ENCODE results near the gene ZNF141.
"Not testable (repeated sequence)": the region's sequence is repeated elsewhere in the genome, so short reads cannot be mapped to it uniquely, and the experiment has no call there.

Gene ZNF141

DNA sequence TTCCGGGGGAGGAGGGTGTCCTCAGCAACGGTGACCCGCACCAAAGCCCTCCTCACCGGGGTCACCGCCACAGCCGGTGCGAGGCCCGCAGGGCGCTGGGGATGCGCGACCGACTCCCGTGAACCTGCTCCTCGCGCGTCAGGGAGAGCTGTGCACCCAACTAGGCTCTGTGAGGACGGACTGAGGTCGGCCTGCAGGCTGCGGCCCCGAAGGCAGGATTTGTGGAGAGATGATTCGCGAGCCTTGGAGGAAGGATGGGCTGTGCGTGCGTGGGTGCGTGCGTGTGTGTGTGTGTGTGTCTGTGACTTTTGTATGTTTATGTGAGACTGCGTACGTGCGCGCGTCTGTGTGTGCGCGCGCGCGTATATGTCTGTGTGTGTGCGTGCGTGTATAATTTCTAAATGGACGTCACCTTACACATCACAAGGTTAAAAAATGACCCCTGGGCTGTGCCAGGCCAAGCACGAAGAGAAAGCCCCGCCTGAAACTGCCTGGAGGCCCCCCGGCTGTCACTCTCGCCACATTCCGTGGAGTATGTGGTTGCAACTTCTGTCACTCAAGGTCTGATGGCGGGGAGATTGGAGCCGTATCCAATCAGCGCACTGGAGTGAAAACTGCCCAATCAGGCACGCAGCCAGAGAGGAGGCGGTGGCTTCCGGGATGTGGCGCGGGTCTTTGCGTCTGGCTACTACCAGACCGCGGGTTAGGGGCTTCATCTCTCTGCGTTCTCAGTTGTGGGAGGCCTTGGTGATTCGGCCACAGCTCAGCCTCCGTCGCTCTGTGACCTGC lies at the start of gene ZNF141:
Gene ZNF141, plus strand, starts transcription at position 672 of the 789 bp plus-strand sequence. CDS start 170 bp downstream, outside the sequence.
- DNase-seq, result peak; percentile 99

DNA sequence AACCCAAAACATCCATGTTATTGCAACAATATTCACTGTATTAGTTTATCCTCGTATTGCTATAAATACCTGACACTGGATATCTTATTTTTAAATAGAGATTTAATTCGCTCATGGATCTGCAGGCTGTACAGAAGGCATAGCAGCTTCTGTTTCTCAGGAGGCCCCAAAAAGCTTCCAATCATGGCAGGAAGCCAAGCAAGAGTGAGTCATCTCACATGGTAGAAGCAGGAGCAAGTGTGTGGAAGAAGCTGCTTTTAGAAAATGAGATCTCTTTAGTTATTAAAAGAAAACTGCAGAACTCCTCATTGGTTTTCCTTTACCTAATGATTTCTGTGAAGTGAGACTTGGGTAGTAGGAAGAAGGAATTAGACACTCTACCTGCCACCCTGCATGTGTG lies 48.7 kb upstream of the ZNF141 start:
- no peak for DNase-seq

DNA sequence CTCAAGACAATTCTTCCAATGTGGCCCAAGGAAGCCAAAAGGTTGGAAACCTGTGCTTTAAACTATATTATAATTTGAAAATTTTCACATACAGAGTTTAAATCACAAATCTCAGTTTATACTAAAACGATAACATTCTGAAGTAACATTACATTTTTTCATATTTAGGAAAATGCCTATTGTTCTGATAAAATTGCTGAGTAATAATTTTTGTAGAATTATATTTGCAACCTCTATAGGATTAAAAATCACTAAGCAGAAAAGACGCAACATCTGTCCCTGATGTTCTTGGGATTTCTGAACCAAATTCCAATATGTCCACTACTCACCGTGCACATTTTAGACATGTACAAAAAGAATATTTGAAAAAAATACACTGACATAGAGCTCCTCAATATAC lies 42.9 kb upstream of the ZNF141 start:
- no peak for DNase-seq

DNA sequence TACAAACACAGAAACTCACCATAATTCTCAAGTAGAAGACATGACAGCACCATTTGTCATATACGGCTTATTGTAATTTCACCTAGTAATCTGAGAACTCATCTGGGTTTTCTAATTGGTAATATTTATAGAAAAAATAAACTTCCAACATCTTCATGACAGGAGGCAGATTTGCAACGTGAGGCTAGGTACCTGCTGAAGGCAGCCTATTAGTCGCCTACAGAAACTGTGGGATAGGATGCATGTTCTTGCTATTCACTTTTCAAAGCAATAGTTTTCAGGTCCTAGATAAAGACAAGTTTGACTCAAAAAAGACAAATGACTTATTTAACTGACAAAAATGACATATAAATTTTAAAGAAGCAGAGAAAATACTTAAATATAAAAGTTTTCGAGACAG lies 35.2 kb upstream of the ZNF141 start:
- no peak for DNase-seq

DNA sequence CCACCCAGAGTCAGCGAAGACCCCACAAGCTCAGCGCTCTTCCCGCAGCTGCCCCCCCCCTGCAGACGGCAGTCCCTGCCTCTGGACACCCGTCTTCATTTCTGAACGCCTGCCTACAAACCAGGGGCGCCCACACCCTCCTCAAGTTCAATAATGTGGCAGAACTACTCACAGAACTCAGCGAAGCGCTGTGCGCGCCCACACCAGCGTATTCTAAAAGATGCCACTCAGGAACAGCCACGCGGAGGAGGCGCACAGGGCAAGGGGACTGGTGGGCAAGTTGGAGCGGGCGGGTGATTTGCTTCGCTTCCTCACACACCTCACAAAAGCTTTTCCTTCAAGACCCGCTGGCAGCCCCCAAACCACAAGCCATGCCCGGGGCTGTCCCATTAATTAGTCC lies 33.1 kb upstream of the ZNF141 start:
- not testable (repeated sequence) for DNase-seq

DNA sequence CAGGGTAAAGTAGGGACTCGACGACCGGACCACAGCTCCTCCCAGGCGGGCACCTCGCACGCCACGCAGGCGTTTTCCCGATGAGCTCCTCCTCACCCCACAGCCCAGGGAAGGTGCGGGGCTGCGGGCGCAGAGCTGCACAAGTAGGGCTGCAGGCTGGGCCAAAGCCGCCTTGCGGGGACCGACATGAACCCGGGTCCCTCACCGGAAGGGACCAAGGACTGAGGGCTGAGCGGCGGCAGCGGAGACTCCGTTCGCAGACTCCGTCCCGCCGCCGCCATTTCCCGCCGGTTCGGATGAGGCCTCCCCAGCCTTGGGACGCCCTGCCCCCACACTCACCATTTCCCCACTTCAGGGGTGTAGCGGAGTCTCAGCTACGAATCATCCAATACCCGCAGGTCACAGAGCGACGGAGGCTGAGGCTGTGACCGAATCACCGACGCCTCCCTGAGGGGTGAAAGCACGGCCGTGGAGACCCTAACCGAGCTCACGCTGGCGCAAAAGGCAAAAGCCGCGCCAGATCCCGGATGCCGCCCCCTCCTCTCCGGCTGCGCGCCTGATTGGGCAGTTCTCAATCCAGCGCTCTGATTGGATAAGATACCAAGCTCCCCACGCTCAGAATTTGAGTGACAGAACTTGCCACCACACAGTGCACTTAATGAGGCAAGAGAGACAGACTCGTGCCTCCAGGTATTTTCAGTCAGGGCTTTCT lies 32.5 kb upstream of the ZNF141 start, which contains the start of gene ZNF732:
Gene ZNF732, minus strand, starts transcription at position 506 of the 712 bp plus-strand sequence. Its CDS starts 164 bp downstream, at position 342.
- no peak for DNase-seq

DNA sequence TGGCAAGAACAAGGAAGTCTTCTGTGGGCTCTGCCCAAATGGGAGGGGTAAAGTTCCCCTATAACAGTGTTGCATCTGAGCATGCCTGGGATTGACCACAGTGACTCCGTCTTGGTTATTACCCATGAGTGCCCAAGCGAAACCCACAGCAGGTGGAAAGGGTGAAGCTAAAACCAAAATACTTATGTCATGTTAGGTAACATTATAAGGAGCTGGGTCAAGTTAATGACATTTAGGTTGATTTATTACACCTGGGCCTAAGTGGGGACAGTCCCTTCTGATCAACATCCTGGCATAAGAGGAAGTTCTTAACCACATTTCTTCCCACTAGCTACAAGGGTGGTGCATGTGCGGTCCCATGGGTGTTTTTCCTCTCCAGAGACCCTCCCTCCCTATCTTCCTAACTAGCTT lies 31.1 kb upstream of the ZNF141 start:
- DNase-seq, result no peak

DNA sequence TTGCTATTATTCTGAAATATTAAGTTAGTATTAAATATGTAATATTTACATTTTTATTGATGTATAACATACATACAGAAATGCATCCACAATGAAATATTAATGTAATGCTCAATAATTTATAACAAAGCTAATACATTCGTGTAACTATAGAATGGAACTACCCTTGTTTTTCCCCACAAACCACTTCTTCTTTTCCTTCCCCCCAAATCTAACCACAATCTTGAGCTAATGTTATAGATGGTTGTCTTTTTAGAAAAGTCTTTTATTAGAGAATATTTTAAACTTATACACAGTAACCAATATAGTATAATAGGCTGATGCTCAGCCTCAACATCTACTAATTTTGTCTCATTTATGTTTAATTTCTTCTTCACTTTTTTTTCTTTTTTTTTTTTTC lies 27.8 kb upstream of the ZNF141 start:
- DNase-seq, result no peak

DNA sequence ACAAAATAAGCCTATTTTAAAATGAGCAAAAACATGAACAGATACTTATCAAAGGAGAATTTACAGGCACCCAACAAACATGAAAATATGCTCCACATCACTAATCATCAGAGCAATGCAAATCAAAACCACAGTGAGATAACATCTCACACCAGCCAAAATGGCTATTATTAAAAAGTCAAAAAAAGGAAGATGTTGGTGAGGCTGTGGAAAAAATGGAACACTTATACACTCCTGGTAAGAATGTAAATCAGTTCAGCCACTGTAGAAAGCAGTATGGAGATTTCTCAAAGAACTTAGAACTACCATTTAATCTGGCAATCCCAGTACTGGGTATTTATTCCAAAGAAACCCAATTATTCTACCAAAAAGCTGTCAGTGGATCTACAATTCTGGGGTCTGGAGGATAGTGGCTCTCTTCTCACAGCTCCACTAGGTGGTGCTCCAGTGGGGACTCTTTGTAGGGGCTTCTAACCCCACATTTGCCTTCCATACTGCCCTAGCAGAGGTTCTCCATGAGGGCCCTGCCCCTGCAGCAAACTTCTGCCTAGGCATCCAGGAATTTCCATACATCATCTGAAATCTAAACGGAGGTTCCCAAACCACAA lies 23.2 kb upstream of the ZNF141 start:
- no peak for DNase-seq

DNA sequence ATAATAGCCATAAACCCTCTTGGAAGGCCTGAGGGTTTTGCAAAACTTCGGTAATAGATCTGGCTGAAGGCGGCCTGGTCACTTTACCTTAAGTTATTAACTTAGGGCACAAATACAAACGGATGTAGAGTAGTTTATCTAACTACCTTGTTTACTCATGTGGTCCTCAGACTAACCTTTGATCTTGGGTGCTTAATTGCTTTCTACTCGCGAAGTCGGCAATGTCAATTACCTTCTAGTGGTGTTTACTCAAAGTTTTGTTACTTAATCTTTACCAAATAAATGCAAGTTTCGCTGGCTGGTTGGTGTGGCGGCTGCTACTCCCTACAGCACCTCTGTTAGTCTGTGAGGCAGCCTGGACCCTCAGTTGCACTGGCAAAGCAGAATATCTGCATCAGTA lies 8.9 kb upstream of the ZNF141 start:
- no peak for DNase-seq

DNA sequence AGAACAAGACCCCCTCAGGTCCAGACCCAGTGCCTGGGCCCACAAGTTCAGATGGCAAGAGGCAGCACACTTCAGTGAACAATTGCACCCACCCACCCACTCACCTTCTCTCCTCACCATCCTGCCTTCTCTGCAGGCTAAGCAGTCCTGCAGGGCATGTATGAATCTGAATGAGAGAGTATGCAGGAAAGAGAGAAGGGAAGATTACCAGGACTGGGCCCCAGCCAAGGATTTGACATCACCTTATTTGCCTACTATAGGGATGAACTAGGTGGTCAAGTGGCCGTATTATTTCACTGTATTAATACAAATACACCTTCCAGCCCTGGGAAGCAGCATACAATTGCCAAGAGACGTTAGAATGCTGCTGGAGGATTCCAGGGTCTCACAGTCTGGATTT lies 2.1 kb upstream of the ZNF141 start:
- no peak for DNase-seq

DNA sequence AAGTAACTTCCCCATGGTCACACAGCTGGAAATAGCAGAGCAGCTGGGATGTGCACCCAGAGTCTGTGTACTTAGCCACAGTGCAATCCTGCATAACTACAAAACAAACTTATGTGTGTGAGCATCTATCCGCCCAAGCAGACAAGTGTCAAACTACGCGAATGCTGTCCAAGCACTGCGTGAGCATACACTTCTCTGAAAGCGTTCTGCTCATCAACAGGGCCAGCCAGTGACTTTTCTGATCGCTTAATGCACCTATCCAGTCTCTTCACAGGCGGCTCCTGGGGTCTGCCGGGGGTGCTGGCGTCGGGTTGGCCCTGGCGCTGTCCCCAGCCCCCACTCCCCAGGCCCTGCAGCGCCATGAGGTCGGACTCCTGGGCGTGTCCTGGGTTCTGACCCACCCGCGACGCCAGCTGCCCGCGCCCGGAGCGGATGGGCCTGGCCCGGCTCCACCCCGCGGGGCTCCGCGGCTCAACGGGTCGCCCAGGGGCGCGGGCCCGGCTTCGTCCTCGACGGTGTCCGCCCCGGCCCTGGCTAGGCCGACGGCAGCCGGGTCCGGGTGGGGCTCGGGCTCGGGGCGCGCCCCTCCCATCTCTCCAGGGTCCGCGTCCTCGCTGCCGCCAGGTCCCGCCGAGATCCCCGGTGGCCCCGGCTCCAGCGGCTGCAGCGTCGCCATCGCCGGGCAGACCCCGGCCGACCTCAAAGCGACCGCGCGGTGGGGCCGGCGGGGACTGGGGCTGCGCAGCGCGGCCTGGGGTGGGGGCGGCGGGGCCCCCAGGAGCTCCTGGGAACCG lies 1.3 kb upstream of the ZNF141 start:
- no peak for DNase-seq

DNA sequence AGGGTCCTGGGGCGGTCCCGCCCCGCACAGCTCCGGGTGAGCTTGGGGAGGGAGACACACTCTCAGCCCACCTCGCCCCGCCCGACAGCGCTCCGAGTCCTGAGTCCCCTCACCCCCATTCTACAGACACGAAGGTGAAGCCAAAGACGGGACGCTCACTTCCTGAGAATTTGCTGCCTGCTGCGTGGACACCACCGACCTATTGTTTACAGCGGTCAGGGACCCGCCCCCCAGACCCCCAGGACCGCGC lies 796 bp upstream of the ZNF141 start:
- no peak for DNase-seq

DNA sequence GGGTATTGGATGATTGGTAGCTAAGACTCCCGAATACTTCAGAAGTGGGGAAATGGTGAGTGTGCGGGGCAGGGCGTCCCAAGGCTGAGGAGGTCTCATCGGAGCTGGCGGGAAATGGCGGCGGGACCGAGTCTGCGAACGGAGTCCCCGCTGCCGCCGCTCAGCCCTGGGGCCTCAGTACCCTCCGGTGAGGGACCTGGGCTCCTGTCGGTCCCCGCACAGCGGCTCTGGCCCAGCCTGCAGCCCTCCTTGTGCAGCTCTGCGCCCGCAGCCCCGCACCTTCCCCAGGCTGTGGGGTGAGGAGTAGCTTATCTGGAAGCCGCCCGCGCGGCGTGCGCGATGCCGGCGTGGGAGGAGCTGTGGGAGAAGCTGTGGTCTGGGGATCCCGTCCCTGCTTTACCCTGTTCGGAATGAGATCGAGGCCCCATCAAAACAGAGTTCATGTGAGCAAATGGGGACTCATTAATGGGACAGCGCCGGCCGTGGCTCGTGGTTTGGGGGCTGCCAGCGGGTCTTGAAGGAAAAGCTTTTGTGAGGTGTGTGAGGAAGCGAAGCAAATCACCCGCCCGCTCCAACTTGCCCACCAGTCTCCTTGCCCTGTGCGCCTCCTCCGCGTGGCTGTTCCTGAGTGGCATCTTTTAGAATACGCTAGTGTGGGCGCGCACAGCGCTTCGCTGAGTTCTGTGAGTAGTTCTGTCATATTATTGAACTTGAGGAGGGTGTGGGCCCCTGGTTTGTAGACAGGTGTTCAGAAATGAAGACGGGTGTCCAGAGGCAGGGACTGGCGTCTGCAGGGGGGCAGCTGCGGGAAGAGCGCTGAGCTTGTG lies 531 bp downstream of the ZNF141 start:
- no peak for DNase-seq

DNA sequence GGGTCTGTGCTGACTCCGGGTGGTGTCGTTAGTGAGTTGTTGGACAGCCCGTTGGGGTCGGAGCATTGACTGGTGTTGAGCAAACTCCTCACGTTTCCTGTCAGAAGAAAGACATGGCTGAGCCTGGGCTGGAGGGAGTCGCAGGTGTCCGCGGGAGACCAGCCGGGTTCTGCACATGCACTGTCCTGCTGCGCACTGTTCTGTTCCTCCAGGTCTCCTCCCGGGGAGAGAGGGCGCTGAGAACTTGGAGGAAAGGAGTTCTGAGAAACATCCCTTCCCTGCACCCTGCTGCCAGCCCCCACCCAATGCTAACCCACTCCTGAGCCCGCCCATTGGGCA lies 1.1 kb downstream of the ZNF141 start:
- DNase-seq, result no peak

DNA sequence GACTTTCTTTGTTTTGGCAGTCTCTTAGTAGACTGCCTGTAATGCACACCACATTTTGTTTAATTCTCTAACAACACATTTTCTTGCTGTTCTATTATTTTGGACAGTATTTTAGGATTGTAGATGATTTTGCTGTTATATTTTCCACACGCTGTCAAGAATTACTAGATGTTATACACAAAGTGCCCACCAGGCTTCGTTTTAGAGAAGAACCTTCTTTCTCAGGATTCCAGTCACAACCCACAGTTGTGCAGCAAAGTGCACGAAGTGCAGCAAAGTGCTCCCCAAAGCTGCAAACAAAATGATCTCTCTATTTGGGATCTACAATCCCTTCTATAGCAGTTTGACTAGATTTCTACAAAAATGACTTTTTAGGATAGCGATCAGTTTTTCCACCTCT lies 2.4 kb downstream of the ZNF141 start:
- DNase-seq, result no peak

DNA sequence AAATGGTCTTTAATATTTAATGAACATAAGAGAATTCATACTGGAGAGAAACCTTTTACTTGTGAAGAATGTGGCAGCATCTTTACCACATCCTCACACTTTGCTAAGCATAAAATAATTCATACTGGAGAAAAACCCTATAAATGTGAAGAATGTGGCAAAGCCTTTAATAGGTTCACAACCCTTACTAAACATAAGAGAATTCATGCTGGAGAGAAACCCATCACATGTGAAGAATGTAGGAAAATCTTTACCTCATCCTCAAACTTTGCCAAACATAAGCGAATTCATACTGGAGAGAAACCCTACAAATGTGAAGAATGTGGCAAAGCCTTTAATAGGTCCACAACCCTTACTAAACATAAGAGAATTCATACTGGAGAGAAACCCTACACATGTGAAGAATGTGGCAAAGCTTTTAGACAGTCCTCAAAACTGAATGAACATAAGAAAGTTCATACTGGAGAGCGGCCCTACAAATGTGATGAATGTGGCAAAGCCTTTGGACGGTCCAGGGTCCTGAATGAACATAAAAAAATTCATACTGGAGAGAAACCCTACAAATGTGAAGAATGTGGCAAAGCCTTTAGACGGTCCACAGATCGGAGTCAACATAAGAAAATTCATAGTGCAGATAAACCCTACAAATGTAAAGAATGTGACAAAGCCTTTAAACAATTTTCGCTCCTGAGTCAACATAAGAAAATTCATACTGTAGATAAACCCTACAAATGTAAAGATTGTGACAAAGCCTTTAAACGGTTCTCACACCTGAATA lies 35.6 kb downstream of the ZNF141 start:
- no peak for DNase-seq

DNA sequence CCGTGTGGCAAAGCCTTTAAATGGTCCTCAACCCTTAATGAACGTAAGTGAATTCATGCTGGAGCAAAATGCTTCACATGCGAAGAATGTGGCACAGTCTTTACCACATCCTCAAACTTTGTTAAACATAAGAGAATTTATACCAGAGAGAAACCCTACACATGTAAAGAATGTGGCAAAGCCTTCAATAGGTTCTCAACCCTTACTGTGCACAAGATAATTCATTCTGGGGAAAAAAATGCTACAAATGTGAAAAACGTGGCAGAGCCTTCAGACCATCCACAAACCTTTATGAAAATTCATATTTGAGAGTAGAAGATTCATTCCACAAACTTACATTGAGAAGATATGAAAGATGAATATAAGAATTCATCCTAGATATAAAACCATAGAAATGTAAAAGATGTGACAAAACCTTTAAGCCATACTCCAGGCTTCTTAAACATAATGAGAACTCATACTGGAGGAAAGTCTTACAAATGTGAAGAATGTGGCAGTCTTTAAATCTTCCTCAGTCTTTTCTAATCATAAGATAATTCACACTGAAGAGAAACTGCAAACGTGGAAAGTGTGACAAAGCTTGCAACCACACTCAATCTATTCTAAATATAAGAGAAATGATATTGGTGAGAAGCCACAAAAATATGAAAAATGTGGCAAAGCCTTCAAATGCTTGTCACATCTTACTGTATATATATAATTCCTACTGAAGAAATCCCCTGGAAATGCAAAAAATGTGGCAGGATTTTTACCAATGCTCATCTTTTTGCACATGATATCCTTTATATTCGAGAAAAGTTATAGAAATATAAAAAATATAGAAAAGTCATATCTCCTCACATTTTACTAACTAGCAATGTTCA lies 36.9 kb downstream of the ZNF141 start:
- DNase-seq, result no peak

DNA sequence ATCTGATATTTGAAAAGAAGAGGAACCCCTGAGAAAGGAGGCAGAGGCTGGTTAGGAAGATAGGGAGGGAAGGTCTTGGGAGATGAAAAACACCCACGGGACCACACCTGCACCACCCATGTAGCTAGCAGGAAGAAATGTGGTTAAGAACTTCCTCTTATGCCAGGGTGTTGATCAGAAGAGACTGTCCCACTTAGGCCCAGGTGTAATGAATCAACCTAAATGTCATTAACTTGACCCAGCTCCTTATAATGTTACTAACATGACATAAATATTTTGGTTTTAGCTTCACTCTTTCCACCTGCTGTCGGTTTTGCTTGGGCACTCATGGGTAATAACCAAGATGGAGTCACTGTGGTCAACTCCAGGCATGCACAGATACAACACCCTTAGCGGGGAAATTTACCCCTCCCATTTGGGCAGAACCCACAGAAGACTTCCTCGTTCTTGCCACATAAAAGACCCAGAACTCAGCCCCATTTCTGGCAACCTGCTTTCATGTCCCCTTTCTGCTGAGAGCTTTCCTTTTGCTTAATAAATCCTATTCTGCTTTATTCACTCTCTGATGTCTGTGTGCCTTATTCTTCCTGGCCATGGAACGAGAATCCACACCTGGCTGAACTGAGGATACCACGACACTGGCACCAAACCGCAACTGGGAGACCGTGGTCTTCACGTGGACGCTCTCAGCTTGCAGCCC lies 46.8 kb downstream of the ZNF141 start:
- DNase-seq, result no peak

All from kidney glomerular epithelial cell (primary cell).